B cell (primary cell): Measurements from ENCODE around the gene FARP2.

Source experiments
- CTCF ChIP-seq: fragments of 200-600 bp; IDR thresholded peaks from one replicate; pipeline ENCODE4 v1.8.0; 2022; ENCODE audit warnings: antibody characterized with exemption, mild to moderate bottlenecking
- EZH2 ChIP-seq: IDR thresholded peaks from 2 replicates; pipeline ENCODE4 v1.6.1; 2012; ENCODE audit warnings: borderline replicate concordance, low read depth, mild to moderate bottlenecking, moderate library complexity, low read length; ENCODE audit not compliant: insufficient read depth, poor library complexity, severe bottlenecking

GRCh38 chr2:241325257-241325656, 30.8 kb upstream of the FARP2 start:
- TF ChIP-seq CTCF: no peak
- TF ChIP-seq EZH2: no peak
